GM18909 (cell line): ENCODE data around the gene ACY1.

Source experiments
- ATAC-seq: cut with Tn5 transposase; IDR thresholded peaks from one replicate; pipeline ENCODE4 v1.9.1; 2021; ENCODE audit warnings: mild to moderate bottlenecking; ENCODE audit not compliant: unreplicated experiment, poor library complexity

The ACY1 gene

DNA sequence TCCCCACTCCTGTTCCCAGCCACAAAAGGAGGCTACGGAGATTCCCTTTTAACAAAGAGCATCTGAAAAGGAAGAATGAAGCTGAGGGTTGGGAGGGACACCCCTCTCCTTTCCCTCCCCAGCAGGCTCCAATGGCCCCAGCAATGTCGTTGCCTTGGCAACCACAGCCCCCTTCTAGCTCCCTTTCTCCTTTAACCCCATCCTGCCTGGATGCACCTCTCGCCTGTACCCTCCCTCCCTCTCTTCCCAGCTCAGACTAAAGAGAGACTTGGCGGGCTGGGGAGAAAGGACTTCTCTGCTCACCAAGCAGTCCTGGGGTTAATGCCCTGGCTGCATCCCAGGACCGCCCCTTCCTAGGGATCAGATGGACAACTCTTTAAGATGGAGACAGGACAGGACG, 19.4 kb downstream of the ACY1 start:
- ATAC-seq, result no peak

DNA sequence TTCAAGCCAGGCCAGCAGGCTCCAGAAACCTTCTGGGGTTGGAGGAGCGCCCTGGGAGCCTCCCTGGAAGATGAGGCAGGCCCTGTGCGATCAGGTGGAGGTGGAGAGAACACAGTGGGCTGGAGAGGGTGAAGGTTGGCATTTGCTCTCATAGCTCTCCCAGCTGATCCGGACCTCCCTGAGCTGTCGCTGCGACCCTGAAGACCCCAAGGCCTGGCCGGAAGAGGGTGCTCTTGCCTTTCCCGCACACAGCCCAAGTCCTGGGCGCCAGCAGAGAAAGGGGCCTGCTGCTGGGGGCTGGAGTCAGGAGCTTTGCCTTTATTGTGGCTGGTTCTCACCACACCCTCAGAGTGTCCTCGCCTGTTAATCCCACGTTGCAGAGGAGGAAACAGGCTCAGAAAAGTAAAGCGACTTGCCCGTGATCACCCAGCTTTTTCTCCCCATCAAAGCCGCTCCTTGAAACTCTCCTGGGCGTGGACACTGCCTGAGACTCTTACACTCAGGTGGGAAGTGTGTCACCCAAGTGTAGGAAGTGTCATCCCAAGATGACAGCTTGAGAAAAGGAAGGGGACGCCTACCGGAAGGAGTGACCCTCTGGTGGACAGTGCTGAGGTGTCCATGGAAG, 20.9 kb downstream of the ACY1 start:
- ATAC-seq, result no peak

DNA sequence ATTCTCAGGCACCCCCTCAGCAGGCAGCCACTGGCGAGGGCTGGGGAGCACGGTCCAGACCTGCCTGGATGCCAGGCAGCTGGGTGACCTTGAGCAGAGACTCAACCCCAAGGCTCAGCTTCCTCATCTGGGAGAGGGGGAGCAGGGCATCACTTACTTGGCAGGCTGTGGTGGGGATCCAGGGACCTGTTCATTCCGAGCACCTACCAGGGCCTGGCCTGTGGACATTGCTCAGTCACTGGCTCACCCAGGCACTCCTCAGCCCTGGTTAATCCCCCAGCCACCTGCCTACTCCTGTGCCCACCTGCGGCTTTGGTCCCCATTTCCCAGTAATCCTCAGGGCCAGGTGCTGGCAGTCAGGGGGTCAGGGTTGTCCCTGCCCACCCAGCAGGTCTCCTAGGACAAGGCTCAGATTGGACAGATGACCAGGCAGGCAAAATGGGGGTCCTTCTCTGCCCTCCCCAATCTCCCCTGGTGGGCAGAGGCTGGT, 21.6 kb downstream of the ACY1 start:
- no peak for ATAC-seq

DNA sequence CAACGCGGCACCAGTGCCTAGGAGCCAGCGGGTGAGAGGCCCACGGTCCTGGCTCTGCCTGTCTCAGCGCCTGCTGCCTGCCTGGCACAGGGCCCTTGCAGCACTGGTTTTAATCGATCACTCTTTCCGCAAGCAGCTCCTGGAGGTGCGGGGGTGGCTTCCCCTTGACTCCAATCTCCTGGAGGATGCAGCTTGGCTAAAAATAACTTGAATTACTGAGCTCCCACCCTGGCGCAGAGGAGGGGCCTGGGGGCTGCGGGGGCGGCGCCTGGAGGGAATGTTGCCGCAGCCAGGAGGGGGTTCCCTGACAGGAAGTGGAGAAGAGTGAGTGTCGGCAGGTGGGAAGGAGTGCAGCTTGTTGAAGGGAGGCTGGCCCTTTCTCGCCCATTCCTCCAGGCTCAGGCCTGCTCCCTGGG, 22.2 kb downstream of the ACY1 start:
- no peak for ATAC-seq

DNA sequence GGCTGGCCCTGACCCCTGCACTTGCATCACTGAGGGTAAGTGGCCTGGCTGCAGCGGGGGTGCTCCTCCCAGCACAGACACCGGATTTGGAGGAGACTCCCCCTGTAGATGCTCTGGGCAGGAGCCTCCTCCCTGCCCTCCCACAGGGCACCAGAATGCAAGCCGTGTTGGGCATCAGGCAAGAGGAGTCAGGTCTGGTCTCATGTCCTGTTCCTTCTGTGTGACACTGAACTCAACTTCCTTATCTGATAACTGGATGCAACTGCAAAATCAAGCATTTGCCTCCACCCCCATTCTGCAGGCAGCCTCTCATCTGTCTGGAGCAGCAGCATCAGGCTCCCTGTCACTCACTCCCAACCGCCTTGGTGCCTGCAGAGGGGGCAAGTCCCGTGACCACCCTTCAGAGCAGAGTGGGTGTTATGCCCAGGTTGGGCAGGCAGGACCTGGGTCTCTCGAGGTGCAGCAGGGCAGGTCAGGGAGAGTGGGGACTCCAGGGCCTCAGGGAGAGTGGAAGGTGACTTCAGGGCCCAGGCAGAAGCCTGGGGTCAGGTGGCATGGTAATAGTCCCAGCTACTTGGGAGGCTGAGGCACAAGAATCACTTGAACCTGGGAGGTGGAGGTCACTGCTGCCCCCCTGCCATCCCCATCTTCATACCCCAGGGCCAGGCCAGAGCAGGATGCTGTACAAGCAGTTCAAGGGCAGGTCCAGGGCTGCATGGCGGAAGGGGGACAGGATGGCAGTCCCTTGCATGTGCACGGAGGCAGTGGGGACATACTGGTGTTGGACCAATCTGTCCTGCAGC, 22.9 kb downstream of the ACY1 start:
- ATAC-seq, result no peak

DNA sequence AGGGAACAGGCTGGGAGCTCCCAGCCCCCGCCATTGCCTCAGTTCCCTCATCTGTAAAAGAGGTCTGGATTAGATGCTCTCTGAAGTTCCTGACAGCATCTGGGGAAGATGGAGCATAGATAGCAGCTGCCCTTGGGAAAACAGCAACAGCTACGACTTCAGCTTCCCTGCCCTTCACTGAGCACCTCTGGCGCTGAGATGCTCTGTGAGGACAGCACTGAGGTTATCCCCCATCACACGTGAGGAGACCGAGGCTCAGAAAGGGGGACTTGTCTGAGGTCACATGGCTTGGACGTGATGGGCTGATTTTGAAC, 23.4 kb downstream of the ACY1 start:
- ATAC-seq, result no peak

DNA sequence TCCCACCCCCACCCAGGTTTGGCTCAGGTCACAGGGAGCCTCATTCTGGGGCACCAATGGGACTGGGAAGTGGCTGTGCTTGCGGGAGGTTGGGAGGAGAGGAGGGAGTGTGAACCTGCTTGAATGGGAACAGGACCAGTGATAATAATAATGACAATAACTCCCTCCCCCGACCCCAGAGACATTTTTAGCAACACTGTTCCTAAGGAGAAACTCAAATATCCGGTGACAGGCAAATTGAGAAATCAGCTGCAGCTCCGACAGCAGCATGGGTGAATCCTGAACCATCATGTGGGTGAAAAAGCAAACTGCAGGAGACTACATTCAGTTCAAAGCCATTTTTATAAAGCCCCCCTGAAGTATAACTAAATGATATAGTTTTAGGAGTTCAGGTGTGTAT, 24.0 kb downstream of the ACY1 start:
- ATAC-seq, result no peak

DNA sequence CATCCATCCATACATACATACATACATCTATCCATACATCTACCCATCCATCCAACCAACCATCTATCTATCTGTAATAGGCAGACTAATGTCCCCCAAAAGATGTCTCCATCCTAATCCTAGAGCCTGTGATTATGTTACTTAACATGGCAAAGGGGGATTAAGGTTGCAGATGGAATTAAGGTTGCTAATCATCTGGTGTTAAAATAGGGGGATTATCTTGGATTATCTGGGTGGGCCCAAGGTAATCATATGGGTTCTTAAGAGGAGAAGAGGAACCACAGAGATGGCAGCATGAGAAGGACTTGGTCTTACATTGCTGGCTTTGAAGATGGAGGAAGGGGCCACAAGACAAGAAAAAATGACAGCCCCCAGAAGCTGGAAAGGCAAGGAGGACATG, 27.1 kb downstream of the ACY1 start:
- no peak for ATAC-seq

DNA sequence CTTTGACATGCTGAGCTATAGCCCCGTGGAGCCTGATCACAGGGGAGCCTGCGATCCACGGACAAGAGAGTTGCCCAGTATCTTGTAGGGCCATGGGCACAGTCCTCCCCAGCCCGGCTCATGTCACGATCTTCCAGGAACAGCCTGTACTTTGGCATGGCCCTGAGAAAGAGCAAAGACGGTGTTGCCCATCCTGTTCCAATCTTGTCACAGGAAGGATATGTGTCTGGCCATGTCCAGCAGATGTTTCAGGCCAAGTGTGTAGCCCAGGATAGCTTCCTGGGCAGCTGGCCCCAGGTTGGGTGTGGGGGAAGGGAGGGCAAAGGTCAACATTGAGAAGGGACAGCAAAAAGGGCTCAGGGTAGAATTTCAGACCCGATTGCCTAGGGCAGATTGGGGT, 29.4 kb downstream of the ACY1 start:
- ATAC-seq, result no peak

DNA sequence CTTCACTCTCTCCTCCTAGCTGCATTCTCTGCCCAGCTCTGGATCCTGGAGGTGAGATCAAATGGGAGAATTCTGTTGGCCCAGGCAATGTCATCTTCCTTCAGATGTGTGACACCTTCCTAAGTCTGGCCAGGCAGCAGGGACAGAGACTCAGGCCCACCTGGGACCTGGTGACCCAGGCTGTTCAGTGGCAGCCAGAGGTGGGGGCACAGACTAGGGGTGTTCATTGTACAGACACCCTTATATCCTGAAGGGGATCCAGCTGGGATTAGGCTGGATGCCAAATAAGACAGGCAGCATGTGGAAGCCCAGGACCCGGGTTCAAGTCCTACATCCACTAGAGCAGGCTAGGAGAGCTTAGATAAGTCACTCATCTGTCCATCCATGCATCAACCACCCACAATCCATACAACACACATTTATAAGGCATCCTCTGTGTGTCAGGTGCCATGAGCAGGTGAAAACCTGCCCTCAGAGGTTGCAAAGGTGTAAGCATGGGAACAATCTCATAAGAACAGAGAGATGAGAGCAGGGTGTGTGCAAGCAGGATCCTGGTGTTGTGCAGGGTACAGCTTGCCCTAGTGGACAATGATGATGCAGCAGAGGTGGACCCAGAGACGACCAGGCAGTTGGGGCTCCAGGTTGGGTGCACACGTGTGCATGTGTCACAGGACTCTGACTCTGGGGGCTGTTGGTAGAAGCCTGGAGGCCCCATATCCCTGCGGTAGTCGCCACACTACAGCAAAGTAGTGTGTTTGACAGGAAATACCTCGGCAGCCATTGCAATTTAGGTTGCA, 30.7 kb downstream of the ACY1 start:
- no peak for ATAC-seq

DNA sequence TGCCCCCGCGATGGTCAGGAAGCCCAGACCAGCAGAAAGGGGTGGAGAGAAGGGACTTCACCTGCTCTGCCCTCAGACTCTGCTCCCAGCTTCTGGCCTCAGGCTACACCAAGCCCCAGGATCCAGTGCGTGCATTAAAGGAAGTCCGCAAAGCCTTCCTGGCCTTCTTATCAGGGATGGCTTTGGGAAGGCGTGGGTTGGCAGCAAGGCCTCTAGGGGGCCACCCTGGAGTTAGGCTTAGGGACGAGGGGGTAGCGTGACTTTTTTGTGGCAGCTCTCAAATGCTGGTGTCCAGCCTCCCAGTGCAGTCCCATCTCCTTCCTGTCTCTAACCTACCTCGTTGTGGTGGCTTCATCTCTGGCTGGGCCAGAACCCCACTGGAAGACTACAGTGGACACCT, 31.3 kb downstream of the ACY1 start:
- ATAC-seq, result no peak

DNA sequence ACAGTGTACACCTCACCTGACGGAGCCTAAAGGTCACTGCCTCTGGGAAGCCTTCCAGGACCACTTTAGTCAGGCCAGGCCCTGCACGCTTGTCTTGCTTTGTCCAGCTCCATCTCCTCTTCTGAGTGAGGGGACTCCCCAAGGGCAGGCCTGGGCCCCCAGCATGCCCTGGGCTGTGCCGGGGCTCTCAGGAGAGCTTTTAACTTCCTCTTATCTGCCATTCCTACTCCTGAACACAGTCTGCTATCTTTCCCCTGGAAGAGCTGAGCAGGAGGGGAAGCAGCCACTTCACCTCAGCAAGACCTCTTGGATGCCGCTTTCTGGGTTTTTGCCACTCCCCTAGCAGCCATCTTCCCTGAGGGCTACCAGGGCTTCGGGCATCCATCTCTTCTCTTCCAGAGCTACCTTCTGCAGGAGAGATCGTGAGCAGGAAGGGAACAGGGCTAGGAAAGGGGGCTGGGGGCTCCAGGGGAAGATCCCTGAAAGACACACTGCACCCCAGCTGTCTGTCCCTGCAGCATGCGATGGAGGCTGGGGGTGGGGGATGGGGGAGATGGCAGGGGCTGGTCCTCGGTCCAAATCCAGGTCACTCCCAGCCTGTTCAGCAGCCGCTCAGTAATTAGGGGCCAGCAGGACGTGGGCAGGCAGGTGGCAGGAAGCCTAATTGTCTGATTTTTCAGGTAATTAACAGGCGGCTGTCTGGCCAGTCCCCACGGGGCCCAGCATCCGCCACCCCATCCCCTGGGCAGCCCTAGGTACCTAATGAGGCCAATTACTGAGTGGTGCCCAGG, 32.3 kb downstream of the ACY1 start:
- no peak for ATAC-seq

DNA sequence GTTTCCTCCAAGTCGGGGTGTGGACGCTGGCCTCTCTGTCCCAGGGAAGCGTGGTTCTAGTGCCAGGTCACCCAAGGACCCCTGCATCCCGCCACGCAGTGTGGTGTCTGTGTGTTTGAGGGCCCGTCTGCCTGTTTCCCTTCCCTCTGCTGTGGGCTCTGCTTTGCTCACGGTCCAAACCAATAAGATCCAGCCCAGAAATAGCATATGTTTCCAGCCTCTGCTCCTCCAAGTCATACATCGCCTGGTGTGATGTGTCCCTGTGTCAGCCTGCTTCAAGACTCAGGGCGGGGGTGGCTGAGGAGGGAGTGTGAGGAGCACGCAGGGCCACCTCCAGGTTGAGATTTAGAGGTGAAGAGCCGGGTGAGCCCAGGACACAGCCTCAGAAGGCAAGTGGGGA, 34.3 kb downstream of the ACY1 start:
- no peak for ATAC-seq

DNA sequence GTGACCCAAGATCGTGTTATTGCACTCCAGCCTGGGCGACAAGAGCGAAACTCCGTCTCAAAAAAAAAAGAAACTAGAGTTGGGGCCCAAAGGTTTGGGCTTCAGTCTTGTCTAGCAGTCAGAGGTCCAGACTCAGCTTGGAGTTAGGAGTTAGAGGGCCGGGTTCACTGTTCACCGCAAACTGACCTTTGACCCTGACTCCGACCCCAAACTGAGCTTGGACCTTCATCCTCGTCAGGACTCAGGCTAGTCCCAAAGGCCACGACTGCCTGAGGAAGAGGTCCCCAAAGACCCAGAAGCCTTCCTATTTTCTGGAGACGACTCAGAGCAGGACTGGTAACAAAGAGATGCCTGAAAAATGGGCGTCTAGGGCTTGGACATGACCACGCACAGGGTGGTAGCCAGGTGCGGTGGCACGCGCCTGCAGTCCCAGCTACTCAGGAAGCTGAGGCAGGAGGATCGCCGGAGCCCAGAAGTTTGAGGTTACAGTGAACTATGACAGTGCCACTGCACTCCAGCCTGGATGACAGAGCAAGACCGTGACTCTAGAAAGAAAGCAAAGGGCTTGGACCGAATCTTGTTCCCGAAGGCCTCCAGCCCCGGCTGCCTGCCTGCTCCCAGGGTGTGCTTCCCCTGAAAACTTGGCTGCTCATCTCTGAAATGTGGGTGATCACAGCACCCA, 35.1 kb downstream of the ACY1 start:
- ATAC-seq, result no peak

DNA sequence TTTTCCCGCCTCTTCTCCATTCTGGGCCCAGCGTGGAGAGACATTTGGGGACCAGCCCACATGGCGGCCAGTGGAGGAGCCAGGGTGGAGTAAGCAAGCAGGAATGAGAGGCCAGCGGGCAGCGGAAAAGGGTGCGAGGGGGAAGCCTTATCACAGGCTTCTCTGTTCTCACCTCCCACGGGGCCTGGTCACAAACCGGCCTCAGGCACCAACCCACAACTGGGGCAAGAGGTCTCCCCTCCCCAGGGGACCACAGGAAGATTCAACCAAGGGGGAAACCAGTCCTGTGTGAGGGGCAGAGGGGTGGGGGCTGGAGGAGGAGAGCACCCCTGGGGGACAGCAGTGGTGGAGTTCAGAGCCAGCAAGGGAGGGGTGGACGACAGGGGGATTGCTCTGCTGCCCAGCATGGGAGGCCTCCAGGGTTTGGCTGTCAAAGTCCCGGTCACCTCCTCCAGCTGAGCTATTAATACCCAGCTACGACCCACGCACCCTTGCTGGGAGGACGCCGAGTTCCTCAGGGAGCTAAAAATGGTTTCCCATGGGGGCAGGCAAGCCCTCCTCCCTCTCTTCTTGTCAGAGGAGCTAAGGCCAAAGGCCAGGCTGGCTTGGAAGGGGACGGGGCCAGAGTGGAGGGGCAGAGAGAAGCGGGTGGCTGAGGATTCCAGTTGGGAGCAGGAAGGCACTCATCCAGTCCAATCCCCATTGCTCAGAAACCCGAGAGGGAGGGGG, 36.2 kb downstream of the ACY1 start:
- no peak for ATAC-seq

DNA sequence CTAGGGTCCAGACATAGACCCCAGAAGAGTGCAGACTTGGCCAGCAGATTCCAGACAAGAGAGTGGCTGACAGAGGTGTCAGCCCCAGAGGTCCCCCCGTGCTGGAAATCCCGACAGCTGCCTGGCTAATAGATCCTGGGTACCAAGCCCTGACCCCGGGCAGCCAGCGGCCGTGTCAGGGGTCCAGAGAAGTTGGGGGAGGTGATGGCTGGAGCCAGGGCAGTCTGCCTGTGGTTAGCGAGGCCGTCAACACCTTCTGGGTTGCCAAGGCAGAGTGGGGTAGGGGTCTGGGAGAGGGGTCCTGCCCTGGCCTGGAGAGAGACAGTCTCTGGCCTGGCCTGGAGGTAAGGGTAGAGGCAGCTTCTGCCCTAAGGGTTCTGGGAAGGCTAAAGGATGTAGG, 37.5 kb downstream of the ACY1 start:
- ATAC-seq, result no peak

DNA sequence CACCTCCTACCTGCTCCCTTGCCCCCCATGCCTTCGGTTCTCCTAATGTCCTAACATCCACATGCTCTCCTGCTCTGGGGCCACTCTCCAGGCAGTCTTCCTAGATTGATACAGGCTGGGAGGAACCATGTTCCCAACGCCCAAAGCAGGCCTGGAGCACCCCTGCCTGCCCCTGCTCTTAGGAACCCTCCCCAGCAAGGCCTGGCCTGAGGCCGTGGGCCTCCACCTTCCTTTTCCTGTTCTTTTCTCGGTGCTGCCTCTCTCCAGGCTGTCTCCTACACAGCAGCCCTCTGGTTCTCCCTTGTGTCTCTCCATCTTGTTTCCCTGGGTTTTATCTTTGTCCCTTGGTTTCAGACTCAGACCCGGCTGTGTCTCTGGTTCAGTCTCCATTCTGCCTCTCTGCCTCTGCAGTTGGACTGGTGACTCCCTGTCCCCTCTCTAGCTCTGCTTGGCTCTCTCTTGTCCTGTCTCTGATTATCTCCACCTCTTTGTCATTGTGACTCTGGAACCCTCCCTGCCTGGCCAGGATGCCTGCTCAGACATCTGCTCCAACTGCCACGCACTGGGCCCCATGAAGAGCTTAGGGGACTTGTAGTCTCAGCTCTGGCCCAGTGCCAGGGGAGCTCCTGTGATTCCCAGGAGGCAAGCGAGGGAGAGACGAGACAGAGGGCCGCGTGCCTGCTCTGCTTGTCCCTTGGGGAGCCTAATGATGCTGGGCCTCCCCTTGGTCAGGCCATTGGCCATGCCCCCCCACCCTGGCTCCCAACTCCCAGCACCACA, 38.3 kb downstream of the ACY1 start:
- no peak for ATAC-seq

DNA sequence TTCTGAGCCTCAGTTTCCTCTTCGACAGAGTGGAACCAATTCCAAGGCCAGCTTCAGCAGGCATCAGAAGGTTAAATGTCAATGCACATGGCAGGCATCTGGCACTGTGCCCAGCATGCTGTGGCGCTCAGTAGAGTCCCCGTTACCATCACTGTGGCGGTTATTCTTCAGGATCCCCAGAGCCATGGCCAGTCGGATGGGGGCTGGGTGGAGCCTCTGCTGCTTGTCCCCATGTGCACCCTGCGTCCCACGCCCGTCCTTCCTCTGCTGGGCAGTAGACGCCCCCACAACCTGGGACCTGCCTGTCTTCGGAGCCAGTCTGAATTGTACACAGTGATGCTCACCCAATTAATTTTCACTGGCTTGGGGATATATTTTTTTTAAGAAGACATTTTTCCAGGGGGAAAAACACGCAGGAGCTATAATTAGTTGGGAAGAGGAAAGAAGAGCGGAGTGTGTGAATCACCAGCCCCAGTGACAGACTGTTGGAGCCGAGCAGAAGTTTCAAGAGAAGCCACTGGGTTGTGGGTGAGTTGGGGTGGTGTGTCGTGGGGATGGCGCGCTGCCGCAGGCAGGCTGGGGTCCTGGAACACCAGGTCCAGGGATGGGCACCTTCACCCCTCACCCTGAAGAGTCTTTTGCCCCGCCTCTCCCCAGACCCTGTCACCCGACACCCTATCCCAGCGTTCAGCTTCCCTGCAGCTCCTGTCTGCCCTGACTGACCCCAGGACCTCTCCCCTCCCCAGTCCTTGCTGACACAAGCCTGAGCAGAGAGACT, 39.2 kb downstream of the ACY1 start:
- no peak for ATAC-seq
